ENCODE data around the gene SYNDIG1.

Gene SYNDIG1

DNA sequence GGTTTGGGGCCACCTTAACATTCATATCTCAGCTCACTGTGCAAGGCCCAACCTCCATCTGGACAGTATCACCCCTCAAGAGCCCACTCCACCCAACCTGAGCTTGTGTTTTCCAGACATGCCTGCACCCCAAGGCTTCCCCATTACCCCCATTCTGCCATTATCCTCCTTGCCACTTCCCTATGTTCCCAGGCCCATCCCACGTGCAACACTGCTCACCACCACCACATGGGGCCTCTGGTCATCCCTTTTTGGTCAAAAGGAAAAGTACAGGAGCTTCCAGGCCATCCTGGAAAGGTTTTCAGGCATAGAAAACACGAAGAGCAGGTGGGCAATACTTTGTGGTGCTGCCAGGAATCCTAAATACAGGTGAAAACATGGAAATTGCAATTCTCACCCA is 140.3 kb downstream of the SYNDIG1 start:
- Histone ChIP-seq H3K27ac (no peak overlapping the region), H3K36me3 (replicated peaks) (no peaks in the 10 kb centered on the region)

DNA sequence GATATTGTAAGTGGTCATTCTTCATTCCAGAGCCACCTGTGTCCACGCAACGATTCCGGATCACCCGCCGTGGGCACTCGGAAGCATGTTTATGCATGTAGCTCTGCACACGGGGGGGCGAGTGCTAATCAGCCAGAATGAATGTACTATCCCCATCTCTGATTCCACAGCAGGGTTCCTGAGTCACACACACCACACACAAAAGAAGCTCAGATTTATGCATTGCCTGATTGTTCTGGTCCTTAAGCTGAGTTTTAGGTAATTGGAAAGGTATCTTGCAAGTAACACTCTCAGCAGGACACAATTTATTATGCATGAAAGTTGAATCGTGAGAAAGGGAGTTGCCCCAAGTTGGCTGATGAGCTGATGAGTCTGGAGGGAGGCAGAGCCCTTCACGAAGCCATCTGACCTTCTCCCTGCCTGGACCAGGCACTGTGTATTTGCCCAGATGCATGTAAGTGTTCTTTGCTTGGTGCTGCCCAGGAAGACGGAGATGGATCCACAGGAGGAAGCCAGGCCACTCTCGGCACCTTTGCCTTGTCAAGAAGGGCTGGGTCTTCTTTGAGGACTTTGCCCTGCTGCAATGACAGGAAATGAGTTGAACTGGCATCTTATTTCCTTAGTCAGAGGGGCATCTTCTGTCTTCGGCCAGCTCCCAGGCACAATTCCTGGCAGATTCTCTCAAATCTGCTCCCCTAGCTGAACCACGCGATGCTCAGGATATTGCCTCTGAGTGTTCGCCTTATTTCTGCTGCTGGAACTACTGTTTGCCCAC is 141.1 kb downstream of the SYNDIG1 start:
- no peak overlapping the region for H3K27ac ChIP-seq
- H3K36me3 ChIP-seq (replicated peaks) = no peaks in the 10 kb centered on the region
- in situ Hi-C loops (cut with HindIII; ENCODE audit: low pct_ligation_motif_present, low sequenced_read_pairs) = no loop called here
- no peak for DNase-seq
- no peak overlapping the region for H3K4me3 ChIP-seq (ENCODE audit: low read depth, low read length)
- TF ChIP-seq, protein P1, sequence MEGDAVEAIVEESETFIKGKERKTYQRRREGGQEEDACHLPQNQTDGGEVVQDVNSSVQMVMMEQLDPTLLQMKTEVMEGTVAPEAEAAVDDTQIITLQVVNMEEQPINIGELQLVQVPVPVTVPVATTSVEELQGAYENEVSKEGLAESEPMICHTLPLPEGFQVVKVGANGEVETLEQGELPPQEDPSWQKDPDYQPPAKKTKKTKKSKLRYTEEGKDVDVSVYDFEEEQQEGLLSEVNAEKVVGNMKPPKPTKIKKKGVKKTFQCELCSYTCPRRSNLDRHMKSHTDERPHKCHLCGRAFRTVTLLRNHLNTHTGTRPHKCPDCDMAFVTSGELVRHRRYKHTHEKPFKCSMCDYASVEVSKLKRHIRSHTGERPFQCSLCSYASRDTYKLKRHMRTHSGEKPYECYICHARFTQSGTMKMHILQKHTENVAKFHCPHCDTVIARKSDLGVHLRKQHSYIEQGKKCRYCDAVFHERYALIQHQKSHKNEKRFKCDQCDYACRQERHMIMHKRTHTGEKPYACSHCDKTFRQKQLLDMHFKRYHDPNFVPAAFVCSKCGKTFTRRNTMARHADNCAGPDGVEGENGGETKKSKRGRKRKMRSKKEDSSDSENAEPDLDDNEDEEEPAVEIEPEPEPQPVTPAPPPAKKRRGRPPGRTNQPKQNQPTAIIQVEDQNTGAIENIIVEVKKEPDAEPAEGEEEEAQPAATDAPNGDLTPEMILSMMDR (IDR thresholded peaks at IDR 0.05; ENCODE audit: low read depth, low read length, missing control alignments) = no peak
- no peaks in the 10 kb centered on the region for H3K27me3 ChIP-seq (replicated peaks)

More for the DNA sequence above, 140.3 kb downstream of the SYNDIG1 start:
- H3K27me3 ChIP-seq (replicated peaks) = no peaks in the 10 kb centered on the region
- in situ Hi-C loops (cut with HindIII; ENCODE audit: low pct_ligation_motif_present, low sequenced_read_pairs) = no loop called here
- TF ChIP-seq, protein P1 (IDR thresholded peaks at IDR 0.05; ENCODE audit: low read depth, low read length, missing control alignments) = no peak
- DNase-seq = no peak
- no peak overlapping the region for H3K4me3 ChIP-seq (ENCODE audit: low read depth, low read length)

DNA sequence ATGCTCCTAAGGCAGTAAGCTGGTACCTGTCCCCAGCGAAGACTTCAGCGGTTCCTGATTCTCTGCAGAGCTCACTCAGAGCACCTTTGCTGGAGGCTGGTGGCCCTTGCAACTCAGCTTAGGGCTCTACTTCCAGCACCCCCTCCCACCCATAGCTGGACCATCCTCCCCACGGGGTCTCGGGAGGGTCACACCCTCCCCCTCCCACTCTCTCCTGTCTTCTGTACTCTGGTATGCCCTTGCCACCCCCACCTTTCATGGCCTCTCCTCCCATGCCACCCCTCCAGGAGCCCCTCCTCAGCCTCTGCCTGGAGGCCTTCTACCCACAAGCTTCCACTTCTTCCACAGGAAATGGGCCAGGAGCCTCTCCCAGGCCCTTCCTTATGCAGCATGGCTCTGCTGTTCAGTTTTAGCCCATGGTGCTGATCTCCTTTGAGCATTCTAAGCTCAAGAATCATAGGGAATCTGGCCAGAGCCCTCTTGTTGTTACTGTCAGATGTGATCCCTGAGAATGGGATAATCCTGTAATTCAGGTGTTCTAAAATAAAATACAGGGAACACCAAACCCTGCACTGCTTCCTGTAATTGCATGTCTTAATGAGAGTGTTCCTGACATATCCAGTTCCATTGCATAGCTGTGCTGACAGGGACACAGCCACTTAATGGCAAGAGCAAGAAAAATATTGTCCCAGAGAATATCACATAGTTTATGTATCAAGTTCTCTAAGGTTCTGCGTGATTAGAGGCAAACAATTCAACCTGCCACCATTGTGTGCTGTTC is 142.1 kb downstream of the SYNDIG1 start:
- in situ Hi-C loops (cut with HindIII; ENCODE audit: low pct_ligation_motif_present, low sequenced_read_pairs) = no loop called here
- Histone ChIP-seq H3K27ac (no peak overlapping the region), H3K36me3 (replicated peaks) (no peaks in the 10 kb centered on the region), H3K27me3 (replicated peaks) (no peaks in the 10 kb centered on the region), H3K4me3 (ENCODE audit: low read depth, low read length) (no peak overlapping the region)
- no peak for DNase-seq
- TF ChIP-seq, protein P1 (IDR thresholded peaks at IDR 0.05; ENCODE audit: low read depth, low read length, missing control alignments) = no peak

DNA sequence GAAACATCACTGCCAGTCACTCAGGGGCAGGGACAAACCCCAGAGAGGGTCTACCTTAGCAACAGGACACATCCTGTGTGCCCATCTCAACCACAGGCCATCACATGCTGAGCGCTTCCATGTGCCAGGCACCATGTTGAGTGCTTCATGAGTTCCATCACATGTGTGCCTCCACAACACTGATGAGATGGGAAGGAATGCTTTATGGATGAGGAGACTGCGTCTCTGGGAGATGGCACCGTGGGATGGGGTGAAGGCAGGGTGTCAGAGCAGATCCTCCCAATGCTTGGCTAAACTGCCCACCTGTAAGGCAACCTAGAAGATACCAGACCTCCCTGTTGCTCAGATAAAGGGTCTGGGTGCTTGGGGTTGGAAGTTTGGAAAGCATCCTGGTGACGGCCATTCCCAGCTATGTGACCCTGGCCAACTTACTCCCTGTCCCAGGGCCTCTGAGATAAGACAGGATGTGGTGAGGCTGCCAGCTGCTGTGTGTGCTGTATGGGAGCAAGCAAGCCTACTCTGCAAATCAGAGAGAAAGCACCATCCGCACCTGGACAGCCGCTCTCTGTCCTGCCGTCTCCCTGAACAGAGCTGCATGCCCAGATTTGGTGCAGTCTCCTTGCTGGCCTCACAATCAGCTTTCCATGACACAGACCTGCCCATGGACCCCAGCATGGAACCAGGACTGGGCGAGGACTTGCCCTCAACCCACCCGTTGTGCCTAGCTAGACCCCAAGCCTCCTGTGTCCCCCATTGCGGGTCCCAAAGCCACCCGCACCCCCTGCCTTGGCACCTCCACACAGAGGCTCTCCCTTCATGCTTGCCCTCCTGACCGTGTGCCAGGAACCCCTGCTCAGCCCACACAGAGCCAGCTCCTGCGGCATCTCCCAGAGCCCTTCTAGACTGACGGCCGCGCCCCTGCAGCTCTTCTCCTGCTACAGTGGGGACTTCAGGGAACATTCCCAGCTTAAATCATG is 143.7 kb downstream of the SYNDIG1 start:
- no peaks in the 10 kb centered on the region for H3K27me3 ChIP-seq (replicated peaks)
- H3K36me3 ChIP-seq (replicated peaks) = no peaks in the 10 kb centered on the region
- no peak overlapping the region for H3K4me3 ChIP-seq (ENCODE audit: low read depth, low read length)
- in situ Hi-C loops (cut with HindIII; ENCODE audit: low pct_ligation_motif_present, low sequenced_read_pairs) = no loop called here
- no peak for DNase-seq
- no peak overlapping the region for H3K27ac ChIP-seq
- TF ChIP-seq, protein P1 (IDR thresholded peaks at IDR 0.05; ENCODE audit: low read depth, low read length, missing control alignments) = no peak

DNA sequence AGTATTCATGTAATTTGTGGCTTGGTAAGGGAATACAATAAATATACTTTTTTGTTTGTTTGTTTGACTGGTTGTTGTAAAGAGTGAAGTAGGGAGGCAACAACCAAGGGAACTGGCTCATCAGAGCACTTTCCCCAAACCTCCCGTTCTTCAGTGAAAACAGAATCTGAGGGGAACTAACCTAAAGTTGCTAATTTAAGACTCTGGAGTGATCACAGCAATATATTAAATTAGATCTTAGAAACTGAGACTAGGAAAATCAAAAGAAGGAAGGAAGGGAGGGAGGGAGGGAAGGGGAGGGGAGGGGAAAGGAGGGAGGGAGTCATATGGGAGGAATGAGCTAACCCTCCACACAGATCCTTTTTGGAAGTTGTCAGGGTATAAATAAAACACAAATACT is 144.9 kb downstream of the SYNDIG1 start:
- no peaks in the 10 kb centered on the region for H3K36me3 ChIP-seq (replicated peaks)
- no peaks in the 10 kb centered on the region for H3K27me3 ChIP-seq (replicated peaks)
- TF ChIP-seq, protein P1 (IDR thresholded peaks at IDR 0.05; ENCODE audit: low read depth, low read length, missing control alignments) = no peak
- in situ Hi-C loops (cut with HindIII; ENCODE audit: low pct_ligation_motif_present, low sequenced_read_pairs) = no loop called here
- no peak for DNase-seq
- H3K27ac ChIP-seq = no peak overlapping the region
- H3K4me3 ChIP-seq (ENCODE audit: low read depth, low read length) = no peak overlapping the region

Measured in brain microvascular endothelial cell (primary cell).